ENCODE data around the gene KAZN.

The KAZN gene

GRCh38 chr1:14951766-14952165 is 353.3 kb downstream of the KAZN start (continued):
- TF ChIP-seq YY2 (tag by site-specific recombination; IDR thresholded peaks at IDR 0.05), result no peak

DNA sequence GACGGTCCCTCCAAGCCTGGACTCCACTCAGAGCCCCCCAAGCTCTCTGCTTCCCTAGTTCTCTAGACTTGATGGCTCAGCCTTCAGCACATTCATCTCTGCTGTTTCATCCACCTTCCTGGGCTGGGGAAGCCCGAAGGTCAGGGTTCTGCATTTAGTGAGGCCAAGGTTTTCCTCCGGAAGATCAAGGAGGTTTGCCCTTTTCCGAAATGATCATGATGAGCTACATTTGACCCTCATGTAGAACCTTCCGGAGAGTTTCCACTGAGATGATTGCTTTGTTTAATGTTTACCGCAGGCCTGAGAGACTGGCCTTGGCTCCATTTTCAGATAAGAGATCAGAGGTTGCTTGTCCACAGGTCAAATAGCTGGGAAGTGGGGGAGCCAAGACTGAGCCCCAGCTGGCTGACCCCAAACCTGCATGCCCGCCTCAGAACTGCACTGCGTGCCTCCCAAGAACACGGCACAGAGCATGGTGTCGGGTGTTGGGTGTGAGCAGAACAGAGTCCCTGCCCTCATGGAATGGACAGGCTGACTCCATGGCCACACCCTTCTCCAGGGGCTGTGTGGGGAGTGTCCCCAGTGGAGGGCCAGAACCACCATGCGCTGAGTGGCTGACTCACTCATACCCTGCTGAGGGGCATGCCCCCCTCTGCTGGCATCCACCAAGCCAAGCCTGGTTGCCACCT is 354.3 kb downstream of the KAZN start:
- Histone ChIP-seq H3K36me3 (ENCODE audit: control insufficient read depth in 2 of 2, insufficient read depth in 1 of 2, low read length in 2 of 2) (peaks cover 0 to 15% of the 10 kb centered on the region in 2 experiments; a peak in 1 of 3 replicates), H3K4me3 (ENCODE audit: low read depth, low read length) (no peak overlapping the region), H3K4me1 (ENCODE audit: control insufficient read depth, insufficient read depth, low read length) (no peaks in the 10 kb centered on the region), H3K9me3 (ENCODE audit: control insufficient read depth, insufficient read depth, low read depth, low read length) (no peaks in the 10 kb centered on the region), H3K27ac (ENCODE audit: extremely low read depth, low read depth, low read length) (no peak overlapping the region)
- POLR2A ChIA-PET, result no interaction called here
- CTCF ChIA-PET, result no interaction called here
- TF ChIP-seq CTCF (tag by site-specific recombination; IDR thresholded peaks at IDR 0.05) (no peak), ZNF248 (tag by site-specific recombination; IDR thresholded peaks at IDR 0.05) (no peak), ZFP41 (tag by site-specific recombination; IDR thresholded peaks at IDR 0.05; ENCODE audit: borderline replicate concordance) (no peak), ZNF121 (tag by site-specific recombination; IDR thresholded peaks at IDR 0.05) (no peak), ZNF785 (tag by site-specific recombination; IDR thresholded peaks at IDR 0.05) (no peak)

GRCh38 chr1:14954210-14954609 is 355.7 kb downstream of the KAZN start:
- ChIA-PET CTCF (no interaction called here), POLR2A (no interaction called here)
- no peak overlapping the region for H3K27ac ChIP-seq (ENCODE audit: extremely low read depth, low read depth, low read length)
- H3K9me3 ChIP-seq (ENCODE audit: control insufficient read depth, insufficient read depth, low read depth, low read length), result no peaks in the 10 kb centered on the region
- no peaks in the 10 kb centered on the region for H3K4me1 ChIP-seq (ENCODE audit: control insufficient read depth, insufficient read depth, low read length)
- no peak overlapping the region for H3K4me3 ChIP-seq (ENCODE audit: low read depth, low read length)
- TF ChIP-seq ZFP3 (tag by site-specific recombination; IDR thresholded peaks at IDR 0.05; ENCODE audit: low read depth) (no peak), ZNF292 (tag by site-specific recombination; IDR thresholded peaks at IDR 0.05; ENCODE audit: borderline replicate concordance, low read depth) (no peak), ZEB2 (tag by site-specific recombination; IDR thresholded peaks at IDR 0.05) (no peak), ZNF529 (tag by site-specific recombination; IDR thresholded peaks at IDR 0.05; ENCODE audit: insufficient replicate concordance) (no peak), ZNF664 (tag by site-specific recombination; IDR thresholded peaks at IDR 0.05) (no peak), ZNF670 (tag by site-specific recombination; IDR thresholded peaks at IDR 0.05; ENCODE audit: low read depth) (no peak), ZNF426 (tag by site-specific recombination; IDR thresholded peaks at IDR 0.05) (no peak), ZFHX2 (tag by site-specific recombination; conservative IDR thresholded peaks at IDR 0.05) (no peak), ZNF175 (tag by site-specific recombination; IDR thresholded peaks at IDR 0.05) (no peak), ZSCAN4 (tag by site-specific recombination; IDR thresholded peaks at IDR 0.05) (no peak), HOXC10 (CRISPR knock-in tag; IDR thresholded peaks at IDR 0.05) (no peak), ZSCAN18 (tag by site-specific recombination; IDR thresholded peaks at IDR 0.05) (no peak), IKZF3 (tag by site-specific recombination; IDR thresholded peaks at IDR 0.05) (no peak), ZFP69B (tag by site-specific recombination; IDR thresholded peaks at IDR 0.05) (no peak), ZNF624 (tag by site-specific recombination; IDR thresholded peaks at IDR 0.05) (no peak), ZNF654 (tag by site-specific recombination; IDR thresholded peaks at IDR 0.05; ENCODE audit: low read depth) (no peak)
- peaks cover 0 to 19% of the 10 kb centered on the region in 2 experiments; a peak in 1 of 3 replicates for H3K36me3 ChIP-seq (ENCODE audit: control insufficient read depth in 2 of 2, insufficient read depth in 1 of 2, low read length in 2 of 2)

Measured in HEK293 (cell line).